Activated B cell treated with CpG ODN at 0.5 μM for 24 hours (primary cell): ENCODE data around the gene SMARCD2. TPM values are rescaled to one million over a fixed set of nuclear protein-coding genes. Genes with fewer than 3 reads are reported as not detected.
"Not testable (repeated sequence)": the region's sequence is repeated elsewhere in the genome, so short reads cannot be mapped to it uniquely, and the experiment has no call there.

Source experiments
- ATAC-seq: fragments of 200-7000 bp; cut with Tn5 transposase; one replicate; pipeline ENCODE4 v1.10.0; 2021; ENCODE audit warnings: low read depth, mild to moderate bottlenecking, moderate library complexity
- CTCF ChIA-PET: fragments of 350-600 bp; sonication (Branson Sonifier 250); formaldehyde crosslinking; loops from one replicate; lab custom pipeline; 2021; ENCODE audit warnings: antibody characterized with exemption; lab: Charles Lee
- POLR2A ChIA-PET: fragments of 350-600 bp; sonication (Branson Sonifier 250); formaldehyde crosslinking; loops from one replicate; lab custom pipeline; 2021; ENCODE audit warnings: antibody characterized with exemption; lab: Charles Lee
- DNase-seq: peaks from one replicate; pipeline ENCODE4 v3.0.0; 2022
- H3K27ac Mint-ChIP-seq: one replicate; pipeline ENCODE4 v1.8.0; 2020; ENCODE audit warnings: mixed read lengths
- H3K27me3 Mint-ChIP-seq: one replicate; pipeline ENCODE4 v1.8.0; 2021; ENCODE audit warnings: mixed read lengths
- H3K36me3 Mint-ChIP-seq: one replicate; pipeline ENCODE4 v1.8.0; 2021; ENCODE audit warnings: low read depth, mixed read lengths
- H3K4me1 Mint-ChIP-seq: one replicate; pipeline ENCODE4 v1.8.0; 2021; ENCODE audit warnings: mixed read lengths
- H3K4me3 Mint-ChIP-seq: one replicate; pipeline ENCODE4 v1.8.0; 2020; ENCODE audit warnings: mild to moderate bottlenecking, mixed read lengths
- H3K9me3 Mint-ChIP-seq: one replicate; pipeline ENCODE4 v1.8.0; 2020; ENCODE audit warnings: mixed read lengths
- intact Hi-C: fragments of 100-400 bp; cut with micrococcal nuclease; formaldehyde crosslinking; loops from one replicate; pipeline ENCODE4 v1.15.1; 2024
- total RNA-seq: library from RNA; stranded (reverse); gene quantifications from 2 replicates; pipeline ENCODE4 v1.2.3, GENCODE V29; 2022
- TF ChIP-seq, protein P1 (sequence below): fragments of 200-600 bp; IDR thresholded peaks from one replicate; pipeline ENCODE4 v1.8.0; 2022; ENCODE audit warnings: antibody characterized with exemption, mild to moderate bottlenecking

The SMARCD2 gene
- total RNA-seq, 1 donor from 2014 or later = 114 TPM

GRCh38 chr17:63848834-63849689 is 6.6 kb upstream of the SMARCD2 start:
- H3K27ac Mint-ChIP-seq = peak overlapping the region; percentile 89
- intact Hi-C loops = loop anchor here (10.0 kb wide), 1 partner anchor 546 kb away; the partner anchor contains the start of gene PECAM1
- peak overlapping the region; percentile 82 for H3K4me3 Mint-ChIP-seq
- ATAC-seq = peak; percentile 98
- POLR2A ChIA-PET = interaction anchor here (0.5 to 2.5 kb wide), 15 partner anchors 16 to 658 kb away, joined by 3 to 13 read pairs (median 4); partner anchors contain the start of genes CCDC47, CEP95, DDX42 and ERN1
- no peaks in the 10 kb centered on the region for H3K27me3 Mint-ChIP-seq
- DNase-seq = peak; percentile 92
- no peaks in the 10 kb centered on the region for H3K9me3 Mint-ChIP-seq
- TF ChIP-seq, protein P1, sequence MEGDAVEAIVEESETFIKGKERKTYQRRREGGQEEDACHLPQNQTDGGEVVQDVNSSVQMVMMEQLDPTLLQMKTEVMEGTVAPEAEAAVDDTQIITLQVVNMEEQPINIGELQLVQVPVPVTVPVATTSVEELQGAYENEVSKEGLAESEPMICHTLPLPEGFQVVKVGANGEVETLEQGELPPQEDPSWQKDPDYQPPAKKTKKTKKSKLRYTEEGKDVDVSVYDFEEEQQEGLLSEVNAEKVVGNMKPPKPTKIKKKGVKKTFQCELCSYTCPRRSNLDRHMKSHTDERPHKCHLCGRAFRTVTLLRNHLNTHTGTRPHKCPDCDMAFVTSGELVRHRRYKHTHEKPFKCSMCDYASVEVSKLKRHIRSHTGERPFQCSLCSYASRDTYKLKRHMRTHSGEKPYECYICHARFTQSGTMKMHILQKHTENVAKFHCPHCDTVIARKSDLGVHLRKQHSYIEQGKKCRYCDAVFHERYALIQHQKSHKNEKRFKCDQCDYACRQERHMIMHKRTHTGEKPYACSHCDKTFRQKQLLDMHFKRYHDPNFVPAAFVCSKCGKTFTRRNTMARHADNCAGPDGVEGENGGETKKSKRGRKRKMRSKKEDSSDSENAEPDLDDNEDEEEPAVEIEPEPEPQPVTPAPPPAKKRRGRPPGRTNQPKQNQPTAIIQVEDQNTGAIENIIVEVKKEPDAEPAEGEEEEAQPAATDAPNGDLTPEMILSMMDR = no peak
- peaks cover 21% of the 10 kb centered on the region for H3K4me1 Mint-ChIP-seq
- no peaks in the 10 kb centered on the region for H3K36me3 Mint-ChIP-seq
- CTCF ChIA-PET = interaction anchor here (0.6 to 2.0 kb wide), 10 partner anchors 10 to 284 kb away, joined by 3 to 10 read pairs (median 4); partner anchors contain the start of gene PSMC5

DNA sequence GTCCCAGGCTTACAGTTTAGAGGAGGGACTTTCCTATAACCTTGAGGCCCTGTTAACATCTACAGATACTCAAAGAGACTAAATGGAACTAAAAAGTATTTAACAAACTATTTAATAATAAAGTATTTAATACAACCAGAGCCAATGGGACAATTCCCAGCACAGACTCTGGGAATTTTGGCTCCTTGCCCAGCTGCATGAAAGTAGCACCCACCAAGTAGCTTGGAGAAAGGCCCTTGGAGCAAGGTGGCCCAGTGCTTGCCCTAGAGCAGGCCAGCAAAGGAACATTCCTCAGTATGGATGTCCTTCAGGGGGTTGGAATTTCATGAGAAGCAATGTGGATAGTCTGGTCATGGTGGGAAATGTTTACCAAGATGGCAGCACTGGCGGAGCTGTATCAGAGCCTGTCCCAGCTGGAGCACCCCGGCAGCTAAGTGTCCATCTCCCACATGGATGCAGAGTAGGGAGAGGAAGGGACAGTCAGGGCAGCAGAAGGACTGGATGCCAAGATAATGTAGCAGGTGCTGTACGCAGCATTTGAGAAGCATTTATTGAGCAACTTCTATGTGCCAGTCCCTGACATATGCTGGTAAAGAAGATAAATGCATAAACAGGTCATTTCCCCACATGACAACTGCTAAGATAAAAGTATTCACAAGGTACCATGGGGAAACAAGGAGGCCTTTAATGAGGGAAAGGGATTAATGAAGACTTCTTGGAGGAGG is 5.2 kb upstream of the SMARCD2 start:
- Mint-ChIP-seq H3K27me3 (no peaks in the 10 kb centered on the region), H3K9me3 (no peaks in the 10 kb centered on the region), H3K27ac (no peak overlapping the region), H3K36me3 (no peaks in the 10 kb centered on the region), H3K4me1 (peaks cover 26% of the 10 kb centered on the region), H3K4me3 (peak overlapping the region; percentile 29)
- ATAC-seq (no peak), DNase-seq (no peak)
- ChIA-PET POLR2A (interaction anchor here (1.4 to 2.5 kb wide), 2 partner anchors 20 to 282 kb away, joined by 3 to 13 read pairs; partner anchors contain the start of genes ERN1, FTSJ3 and PSMC5), CTCF (interaction anchor here (2.0 kb wide), 1 partner anchor 18 kb away, joined by 10 read pairs; no protein-coding TSS in a partner anchor)
- intact Hi-C loops = loop anchor here (10.0 kb wide), 1 partner anchor 547 kb away; the partner anchor contains the start of gene PECAM1
- TF ChIP-seq, protein P1 = no peak

DNA sequence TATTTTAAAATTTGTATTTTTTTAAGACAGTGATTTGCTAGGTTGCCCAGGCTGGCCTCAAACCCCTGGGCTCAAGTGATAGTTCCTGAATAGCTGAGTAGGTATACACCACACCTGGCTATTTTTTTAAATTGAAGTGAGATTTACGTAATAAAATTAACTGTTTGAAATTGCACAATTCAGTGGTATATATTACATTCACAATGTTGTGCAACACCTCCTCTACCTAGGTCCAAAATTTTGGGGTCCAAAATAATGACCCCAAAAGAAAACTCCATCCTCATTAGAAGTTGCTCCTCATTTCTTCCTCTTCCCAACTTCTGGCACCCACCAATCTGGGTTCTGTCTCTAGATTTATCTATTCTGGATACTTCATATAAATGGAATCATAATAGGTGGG is 3.0 kb upstream of the SMARCD2 start:
- Mint-ChIP-seq H3K36me3 (peaks cover 6% of the 10 kb centered on the region), H3K9me3 (no peaks in the 10 kb centered on the region), H3K4me1 (peaks cover 39% of the 10 kb centered on the region), H3K27ac (no peak overlapping the region), H3K27me3 (no peaks in the 10 kb centered on the region), H3K4me3 (no peak overlapping the region)
- DNase-seq (no peak), ATAC-seq (no peak)
- ChIA-PET POLR2A (no interaction called here), CTCF (no interaction called here)
- intact Hi-C loops = loop anchor here (10.0 kb wide), 1 partner anchor 549 kb away; the partner anchor contains the start of gene PECAM1
- TF ChIP-seq, protein P1 = no peak

- H3K27ac Mint-ChIP-seq = peak overlapping the region; percentile 95
- no peak for ATAC-seq
- DNase-seq = no peak
- TF ChIP-seq, protein P1 = no peak
- POLR2A ChIA-PET = interaction anchor here (0.5 to 8.3 kb wide), 32 partner anchors 8 to 1189 kb away, joined by 3 to 112 read pairs (median 6); partner anchors contain the start of genes CCDC47, CEP95, DDX42 and DDX5
- intact Hi-C loops = loop anchor here (1.0 to 10.0 kb wide), 10 partner anchors 17 to 819 kb away; partner anchors contain the start of genes CCDC47, CEP95, DCAF7 and DDX5
- peaks cover 48% of the 10 kb centered on the region for H3K4me1 Mint-ChIP-seq
- peaks cover 6% of the 10 kb centered on the region for H3K36me3 Mint-ChIP-seq
- CTCF ChIA-PET = interaction anchor here (0.5 kb wide), 1 partner anchor 43 kb away, joined by 4 read pairs; no protein-coding TSS in a partner anchor
- no peaks in the 10 kb centered on the region for H3K27me3 Mint-ChIP-seq
- peak overlapping the region; percentile 88 for H3K4me3 Mint-ChIP-seq
- H3K9me3 Mint-ChIP-seq = no peaks in the 10 kb centered on the region
These were observed 1.6 kb upstream of the SMARCD2 start for GRCh38 chr17:63843910-63844677.

DNA sequence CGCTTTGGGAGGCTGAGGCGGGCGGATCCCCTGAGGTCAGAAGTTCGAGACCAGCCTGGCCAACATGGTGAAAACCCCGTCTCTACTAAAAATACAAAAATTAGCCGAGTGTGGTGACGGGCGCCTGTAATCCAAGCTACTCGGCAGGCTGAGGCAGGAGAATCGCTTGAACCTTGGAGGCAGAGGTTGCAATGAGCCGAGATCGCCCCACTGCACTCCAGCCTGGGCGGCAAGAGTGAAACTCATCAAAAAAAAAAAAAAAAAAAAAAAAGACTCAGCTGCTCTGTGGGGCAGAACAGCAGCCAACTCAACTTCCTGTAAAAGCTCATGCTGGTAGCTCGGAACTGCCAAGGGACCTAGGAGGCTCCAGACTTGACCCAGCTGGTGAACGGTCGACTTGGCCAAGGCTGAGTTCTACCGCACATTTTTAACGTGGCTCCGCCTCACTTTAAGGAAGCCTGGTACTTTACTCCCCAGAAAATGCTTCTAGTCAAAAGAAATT is 953 bp upstream of the SMARCD2 start:
- H3K9me3 Mint-ChIP-seq, DNase-seq, H3K27me3 Mint-ChIP-seq, H3K36me3 Mint-ChIP-seq: not testable (repeated sequence)
- ATAC-seq = peak; percentile 32
- Mint-ChIP-seq H3K4me3 (peak overlapping the region; percentile 88), H3K27ac (peak overlapping the region; percentile 95), H3K4me1 (peaks cover 49% of the 10 kb centered on the region)
- intact Hi-C loops = loop anchor here (1.0 to 10.0 kb wide), 10 partner anchors 16 to 819 kb away; partner anchors contain the start of genes CCDC47, CEP95, DCAF7 and DDX5
- POLR2A ChIA-PET = interaction anchor here (0.5 to 8.3 kb wide), 37 partner anchors 9 to 1189 kb away, joined by 3 to 112 read pairs (median 6); partner anchors contain the start of genes CCDC47, CEP95, DDX42 and DDX5
- CTCF ChIA-PET = interaction anchor here (0.5 to 1.2 kb wide), 2 partner anchors 17 to 44 kb away, joined by 4 read pairs; partner anchors contain the start of gene PSMC5
